ENCODE data around the gene GJE1.

GJE1 gene

GRCh38 chr6:142178129-142178528, 45.4 kb downstream of the GJE1 start:
- TF ChIP-seq CTCF (IDR thresholded peaks at IDR 0.05; ENCODE audit: borderline replicate concordance, control extremely low read depth, extremely low read depth, insufficient read depth, missing control alignments), result no peak
- DNase-seq (ENCODE audit: low spot score), result no peak
- in situ Hi-C loops (cut with MboI; ENCODE audit: low sequenced_read_pairs, unreplicated experiment), result no loop called here

GRCh38 chr6:142182004-142182403, 49.3 kb downstream of the GJE1 start:
- in situ Hi-C loops (cut with MboI; ENCODE audit: low sequenced_read_pairs, unreplicated experiment), result no loop called here
- TF ChIP-seq CTCF (IDR thresholded peaks at IDR 0.05; ENCODE audit: borderline replicate concordance, control extremely low read depth, extremely low read depth, insufficient read depth, missing control alignments), result no peak
- DNase-seq (ENCODE audit: low spot score), result no peak

GRCh38 chr6:142183351-142183750, 50.6 kb downstream of the GJE1 start:
- no peak for TF ChIP-seq CTCF (IDR thresholded peaks at IDR 0.05; ENCODE audit: borderline replicate concordance, control extremely low read depth, extremely low read depth, insufficient read depth, missing control alignments)
- in situ Hi-C loops (cut with MboI; ENCODE audit: low sequenced_read_pairs, unreplicated experiment), result no loop called here
- DNase-seq (ENCODE audit: low spot score), result no peak

GRCh38 chr6:142184307-142184706, 51.6 kb downstream of the GJE1 start:
- in situ Hi-C loops (cut with MboI; ENCODE audit: low sequenced_read_pairs, unreplicated experiment), result no loop called here
- TF ChIP-seq CTCF (IDR thresholded peaks at IDR 0.05; ENCODE audit: borderline replicate concordance, control extremely low read depth, extremely low read depth, insufficient read depth, missing control alignments), result no peak
- no peak for DNase-seq (ENCODE audit: low spot score)

Measured in GM13976 (cell line).